NCI-H2081 (cell line): ENCODE data around the gene PLPPR1.

Experiments
- DNase-seq, 2 experiments: peaks; one replicate each; lab custom pipeline; 2025; lab: John Stamatoyannopoulos, UW

PLPPR1 gene

GRCh38 chr9:101209670-101210069 is 181.1 kb downstream of the PLPPR1 start:
- DNase-seq, result no peak

GRCh38 chr9:101212661-101213060 is 184.1 kb downstream of the PLPPR1 start:
- no peak for DNase-seq

- DNase-seq, result no peak
Observed at GRCh38 chr9:101219030-101219429, 190.5 kb downstream of the PLPPR1 start.

- DNase-seq, result no peak
Observed at GRCh38 chr9:101220341-101220740, 191.8 kb downstream of the PLPPR1 start.

GRCh38 chr9:101225271-101225670 is 196.7 kb downstream of the PLPPR1 start:
- no peak for DNase-seq

GRCh38 chr9:101226161-101226560 is 197.6 kb downstream of the PLPPR1 start:
- no peak for DNase-seq

GRCh38 chr9:101226803-101227202 is 198.3 kb downstream of the PLPPR1 start:
- DNase-seq, result no peak

GRCh38 chr9:101229606-101230005 is 201.1 kb downstream of the PLPPR1 start:
- DNase-seq, result peak; percentile 46 to 72

- no peak for DNase-seq
Observed at GRCh38 chr9:101232405-101232977, 204.0 kb downstream of the PLPPR1 start.

- peak; percentile 29 to 50 for DNase-seq
Observed at GRCh38 chr9:101235105-101235866, 206.8 kb downstream of the PLPPR1 start.

GRCh38 chr9:101242651-101243050 is 214.1 kb downstream of the PLPPR1 start:
- no peak for DNase-seq

GRCh38 chr9:101246691-101247090 is 218.2 kb downstream of the PLPPR1 start:
- no peak for DNase-seq

- no peak for DNase-seq
Observed at GRCh38 chr9:101247297-101247696, 218.8 kb downstream of the PLPPR1 start.

- DNase-seq, result no peak
Observed at GRCh38 chr9:101254733-101255433, 226.4 kb downstream of the PLPPR1 start.

- DNase-seq, result no peak
Observed at GRCh38 chr9:101264727-101265126, 236.2 kb downstream of the PLPPR1 start.

- DNase-seq, result no peak
Observed at GRCh38 chr9:101265261-101265660, 236.7 kb downstream of the PLPPR1 start.

GRCh38 chr9:101268426-101268825 is 239.9 kb downstream of the PLPPR1 start:
- no peak for DNase-seq

- no peak for DNase-seq
Observed at GRCh38 chr9:101269591-101270283, 241.2 kb downstream of the PLPPR1 start.

- no peak for DNase-seq
Observed at GRCh38 chr9:101270302-101270701, 241.8 kb downstream of the PLPPR1 start.

- no peak for DNase-seq
Observed at GRCh38 chr9:101271102-101271501, 242.6 kb downstream of the PLPPR1 start.

GRCh38 chr9:101274971-101275768 is 246.6 kb downstream of the PLPPR1 start:
- DNase-seq, result no peak
